Dendritic cell treated with granulocyte-macrophage colony-stimulating factor and Interleukin-4, amounts not matched to agents 40 ng/mL and 50 ng/mL, for 4 days (primary cell): ENCODE results near the gene OR13J1.
"Not testable (repeated sequence)": the region's sequence is repeated elsewhere in the genome, so short reads cannot be mapped to it uniquely, and the experiment has no call there.

Experiments used
- H3K27ac Mint-ChIP-seq: one replicate; pipeline ENCODE4 v1.8.0; 2022; ENCODE audit warnings: mild to moderate bottlenecking, mixed read lengths
- H3K27me3 Mint-ChIP-seq: one replicate; pipeline ENCODE4 v1.8.0; 2022; ENCODE audit warnings: mild to moderate bottlenecking, mixed read lengths
- H3K36me3 Mint-ChIP-seq: one replicate; pipeline ENCODE4 v1.8.0; 2022; ENCODE audit warnings: low read depth, mixed read lengths
- H3K4me1 Mint-ChIP-seq: one replicate; pipeline ENCODE4 v1.8.0; 2022; ENCODE audit warnings: low read depth, mixed read lengths
- H3K4me3 Mint-ChIP-seq: one replicate; pipeline ENCODE4 v1.8.0; 2022; ENCODE audit warnings: mild to moderate bottlenecking, moderate library complexity, mixed read lengths
- H3K9me3 Mint-ChIP-seq: one replicate; pipeline ENCODE4 v1.8.0; 2022; ENCODE audit warnings: mixed read lengths
- intact Hi-C: fragments of 100-400 bp; cut with micrococcal nuclease; formaldehyde crosslinking; loops from one replicate; pipeline ENCODE4 v1.15.0; 2022

OR13J1 gene

GRCh38 chr9:35870351-35870923 is at the start of gene OR13J1:
TSS of gene OR13J1 (minus strand) at chr9:35870401. CDS start at chr9:35870401, 0 bp downstream.
- intact Hi-C loops = no loop called here
- Mint-ChIP-seq H3K36me3 (no peaks in the 10 kb centered on the region), H3K27ac (no peak within 1 kb of the TSS), H3K4me1 (no peaks in the 10 kb centered on the region), H3K4me3 (no peak within 1 kb of the TSS), H3K27me3 (peaks cover 40% of the 10 kb centered on the region), H3K9me3 (peaks cover 2% of the 10 kb centered on the region)

- H3K36me3 Mint-ChIP-seq = no peaks in the 10 kb centered on the region
- H3K4me3 Mint-ChIP-seq = no peak overlapping the region
- H3K4me1 Mint-ChIP-seq = peaks cover 15% of the 10 kb centered on the region
- H3K27ac Mint-ChIP-seq = no peak overlapping the region
- no peaks in the 10 kb centered on the region for H3K9me3 Mint-ChIP-seq
- no peaks in the 10 kb centered on the region for H3K27me3 Mint-ChIP-seq
- intact Hi-C loops = no loop called here
Observed at GRCh38 chr9:35919212-35920008, 49.2 kb upstream of the OR13J1 start.

GRCh38 chr9:35918780-35919179 is 48.6 kb upstream of the OR13J1 start:
- Mint-ChIP-seq H3K27me3 (no peaks in the 10 kb centered on the region), H3K36me3 (no peaks in the 10 kb centered on the region), H3K27ac (no peak overlapping the region), H3K4me3 (no peak overlapping the region), H3K9me3 (no peaks in the 10 kb centered on the region), H3K4me1 (peaks cover 10% of the 10 kb centered on the region)
- intact Hi-C loops = no loop called here

- peaks cover 9% of the 10 kb centered on the region for H3K4me1 Mint-ChIP-seq
- intact Hi-C loops = no loop called here
- H3K9me3 Mint-ChIP-seq = no peaks in the 10 kb centered on the region
- no peaks in the 10 kb centered on the region for H3K27me3 Mint-ChIP-seq
- H3K27ac Mint-ChIP-seq = no peak overlapping the region
- no peak overlapping the region for H3K4me3 Mint-ChIP-seq
- no peaks in the 10 kb centered on the region for H3K36me3 Mint-ChIP-seq
Observed at GRCh38 chr9:35917261-35917660, 47.1 kb upstream of the OR13J1 start.

- H3K27ac Mint-ChIP-seq = no peak overlapping the region
- H3K9me3 Mint-ChIP-seq = no peaks in the 10 kb centered on the region
- H3K4me1 Mint-ChIP-seq = peaks cover 15% of the 10 kb centered on the region
- H3K27me3 Mint-ChIP-seq = peaks cover 4% of the 10 kb centered on the region
- intact Hi-C loops = no loop called here
- H3K36me3 Mint-ChIP-seq = no peaks in the 10 kb centered on the region
- H3K4me3 Mint-ChIP-seq = no peak overlapping the region
Observed at GRCh38 chr9:35915681-35916294, 45.6 kb upstream of the OR13J1 start.

- Mint-ChIP-seq H3K9me3 (no peaks in the 10 kb centered on the region), H3K27ac (no peak overlapping the region), H3K4me1 (peaks cover 10% of the 10 kb centered on the region), H3K36me3 (no peaks in the 10 kb centered on the region), H3K27me3 (peaks cover 10% of the 10 kb centered on the region), H3K4me3 (no peak overlapping the region)
- intact Hi-C loops = no loop called here
Observed at GRCh38 chr9:35914301-35914807, 44.2 kb upstream of the OR13J1 start.

GRCh38 chr9:35913429-35913828 is 43.2 kb upstream of the OR13J1 start:
- H3K9me3 Mint-ChIP-seq, H3K4me3 Mint-ChIP-seq, intact Hi-C loops, H3K27ac Mint-ChIP-seq, H3K36me3 Mint-ChIP-seq: not testable (repeated sequence)
- Mint-ChIP-seq H3K4me1 (peaks cover 18% of the 10 kb centered on the region), H3K27me3 (peaks cover 10% of the 10 kb centered on the region)

- intact Hi-C loops = no loop called here
- H3K4me1 Mint-ChIP-seq = peaks cover 22% of the 10 kb centered on the region
- peaks cover 10% of the 10 kb centered on the region for H3K27me3 Mint-ChIP-seq
- H3K27ac Mint-ChIP-seq = no peak overlapping the region
- H3K36me3 Mint-ChIP-seq = no peaks in the 10 kb centered on the region
- H3K9me3 Mint-ChIP-seq = no peaks in the 10 kb centered on the region
- H3K4me3 Mint-ChIP-seq = no peak overlapping the region
Observed at GRCh38 chr9:35912791-35913400, 42.7 kb upstream of the OR13J1 start.

GRCh38 chr9:35911690-35912089 is 41.5 kb upstream of the OR13J1 start:
- Mint-ChIP-seq H3K27me3 (peaks cover 21% of the 10 kb centered on the region), H3K9me3 (no peaks in the 10 kb centered on the region), H3K27ac (no peak overlapping the region), H3K4me1 (peaks cover 34% of the 10 kb centered on the region), H3K4me3 (no peak overlapping the region), H3K36me3 (no peaks in the 10 kb centered on the region)
- intact Hi-C loops = no loop called here

- Mint-ChIP-seq H3K4me3 (no peak overlapping the region), H3K36me3 (no peaks in the 10 kb centered on the region)
Observed at GRCh38 chr9:35910613-35911359, 40.6 kb upstream of the OR13J1 start.

GRCh38 chr9:35909687-35910612 is 39.7 kb upstream of the OR13J1 start:
- H3K4me3 Mint-ChIP-seq = no peak overlapping the region
- H3K27ac Mint-ChIP-seq = no peak overlapping the region
- no peaks in the 10 kb centered on the region for H3K9me3 Mint-ChIP-seq
- intact Hi-C loops = no loop called here
- H3K4me1 Mint-ChIP-seq = peaks cover 43% of the 10 kb centered on the region
- H3K27me3 Mint-ChIP-seq = peaks cover 35% of the 10 kb centered on the region
- H3K36me3 Mint-ChIP-seq = no peaks in the 10 kb centered on the region

More at GRCh38 chr9:35910613-35911359, 40.6 kb upstream of the OR13J1 start:
- Mint-ChIP-seq H3K27me3 (peaks cover 27% of the 10 kb centered on the region), H3K27ac (no peak overlapping the region), H3K4me1 (peaks cover 38% of the 10 kb centered on the region), H3K9me3 (no peaks in the 10 kb centered on the region)
- intact Hi-C loops = no loop called here

GRCh38 chr9:35909274-35909673 is 39.1 kb upstream of the OR13J1 start, which contains the start of gene SPAAR:
TSS of gene SPAAR (plus strand) at chr9:35909490. CDS start at chr9:35910464, 974 bp downstream.
- Mint-ChIP-seq H3K27me3 (peaks cover 41% of the 10 kb centered on the region), H3K27ac (no peak within 1 kb of the TSS), H3K9me3 (no peaks in the 10 kb centered on the region), H3K4me3 (no peak within 1 kb of the TSS), H3K4me1 (peaks cover 50% of the 10 kb centered on the region), H3K36me3 (no peaks in the 10 kb centered on the region)
- intact Hi-C loops = no loop called here
